Mammary epithelial cell (primary cell): Measurements from ENCODE around the gene GDAP2.

ENCODE experiments used
- EZH2 ChIP-seq: IDR thresholded peaks from 2 replicates; pipeline ENCODE4 v1.6.1; 2012; ENCODE audit warnings: low read length, inconsistent platforms, borderline replicate concordance
- TF ChIP-seq, protein P1 (sequence below), 2 donors: IDR thresholded peaks in 1 of 2; conservative IDR thresholded peaks in 1 of 2; 2 replicates each; pipeline ENCODE4 v1.5.1; 2011 to 2012; ENCODE audit warnings: inconsistent platforms in 2 of 2, low read length in 2 of 2, mild to moderate bottlenecking in 2 of 2, control low read depth in 1 of 2, low read depth in 1 of 2; ENCODE audit not compliant: insufficient read depth in 1 of 2; ENCODE audit errors: extremely low read depth in 1 of 2

DNA sequence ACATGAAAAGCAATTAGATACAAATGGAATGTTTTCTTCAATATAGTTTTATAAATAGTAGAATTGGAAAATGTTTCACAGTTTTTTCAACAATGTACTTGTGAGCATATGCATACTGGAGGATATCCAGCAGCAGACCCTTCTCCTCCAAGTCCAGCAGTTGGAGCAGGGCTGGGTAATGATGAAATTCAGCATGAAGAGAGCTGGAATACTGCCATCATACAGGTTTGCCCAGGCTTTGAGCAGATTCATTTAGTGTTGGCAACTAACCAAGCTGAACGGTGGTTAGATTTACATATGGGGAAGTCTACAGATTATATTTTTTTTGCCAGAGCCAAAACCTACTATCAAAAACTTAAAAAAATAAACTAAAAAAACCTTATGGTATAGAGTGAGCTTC lies 38.5 kb upstream of the GDAP2 start:
- TF ChIP-seq, protein P1, sequence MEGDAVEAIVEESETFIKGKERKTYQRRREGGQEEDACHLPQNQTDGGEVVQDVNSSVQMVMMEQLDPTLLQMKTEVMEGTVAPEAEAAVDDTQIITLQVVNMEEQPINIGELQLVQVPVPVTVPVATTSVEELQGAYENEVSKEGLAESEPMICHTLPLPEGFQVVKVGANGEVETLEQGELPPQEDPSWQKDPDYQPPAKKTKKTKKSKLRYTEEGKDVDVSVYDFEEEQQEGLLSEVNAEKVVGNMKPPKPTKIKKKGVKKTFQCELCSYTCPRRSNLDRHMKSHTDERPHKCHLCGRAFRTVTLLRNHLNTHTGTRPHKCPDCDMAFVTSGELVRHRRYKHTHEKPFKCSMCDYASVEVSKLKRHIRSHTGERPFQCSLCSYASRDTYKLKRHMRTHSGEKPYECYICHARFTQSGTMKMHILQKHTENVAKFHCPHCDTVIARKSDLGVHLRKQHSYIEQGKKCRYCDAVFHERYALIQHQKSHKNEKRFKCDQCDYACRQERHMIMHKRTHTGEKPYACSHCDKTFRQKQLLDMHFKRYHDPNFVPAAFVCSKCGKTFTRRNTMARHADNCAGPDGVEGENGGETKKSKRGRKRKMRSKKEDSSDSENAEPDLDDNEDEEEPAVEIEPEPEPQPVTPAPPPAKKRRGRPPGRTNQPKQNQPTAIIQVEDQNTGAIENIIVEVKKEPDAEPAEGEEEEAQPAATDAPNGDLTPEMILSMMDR (conservative IDR thresholded peaks at IDR 0.05 in 1 of 2, IDR thresholded peaks at IDR 0.05 in 1 of 2; ENCODE audit: extremely low read depth in 1 of 2, insufficient read depth in 1 of 2, low read depth in 1 of 2, low read length in 2 of 2), result no peak
- no peak for TF ChIP-seq EZH2
